HepG2 (cell line): ENCODE measurements around the gene TRAIP. TPM values are rescaled to one million over a fixed set of nuclear protein-coding genes. Genes with fewer than 3 reads are reported as not detected.

Source experiments
- CENPT ChIP-seq: sonication (generic); formaldehyde crosslinking; IDR thresholded peaks from 2 replicates; pipeline ENCODE4 v1.8.0; 2022; ENCODE audit warnings: low read depth, mild to moderate bottlenecking, moderate library complexity, missing genetic modification reagents
- HOMEZ ChIP-seq: IDR thresholded peaks from 2 replicates; pipeline ENCODE4 v1.6.1; 2016; ENCODE audit warnings: low read depth
- KAT7 ChIP-seq: IDR thresholded peaks from 2 replicates; pipeline ENCODE4 v1.6.1; 2018; ENCODE audit warnings: borderline replicate concordance, missing compliant biosample characterization
- NFKBIZ ChIP-seq: IDR thresholded peaks from 2 replicates; pipeline ENCODE4 v1.6.1; 2018; ENCODE audit warnings: missing genetic modification reagents, missing compliant biosample characterization
- NFYC ChIP-seq: IDR thresholded peaks from 2 replicates; pipeline ENCODE4 v1.6.1; 2016; ENCODE audit warnings: missing genetic modification reagents, missing compliant biosample characterization
- POLR2G ChIP-seq: fragments of 200-400 bp; formaldehyde crosslinking; IDR thresholded peaks from 2 replicates; pipeline ENCODE4 v1.6.1; 2018; ENCODE audit warnings: mild to moderate bottlenecking, low read depth, low read length, moderate library complexity
- TAF1 ChIP-seq: sonication (generic); formaldehyde crosslinking; IDR thresholded peaks from 2 replicates; pipeline ENCODE4 v1.4.0; 2020; ENCODE audit warnings: missing genetic modification reagents
- TBP ChIP-seq: sonication (generic); formaldehyde crosslinking; IDR thresholded peaks from 2 replicates; pipeline ENCODE4 v1.5.0; 2020; ENCODE audit warnings: missing genetic modification reagents
- TCF7 ChIP-seq: sonication (generic); IDR thresholded peaks from 2 replicates; pipeline ENCODE4 v1.6.1; 2016; ENCODE audit warnings: antibody characterized with exemption, low read depth
- ZIK1 ChIP-seq: sonication (generic); formaldehyde crosslinking; IDR thresholded peaks from 2 replicates; pipeline ENCODE4 v1.5.0; 2020; ENCODE audit warnings: mild to moderate bottlenecking, low read depth, missing genetic modification reagents, borderline replicate concordance
- ZNF605 ChIP-seq: sonication (generic); formaldehyde crosslinking; IDR thresholded peaks from 2 replicates; pipeline ENCODE4 v1.8.0; 2022; ENCODE audit warnings: mild to moderate bottlenecking, missing genetic modification reagents
- polyA plus RNA-seq, 8 experiments: library from polyadenylated mRNA; depleted of rRNA in 3 of 8; stranded (reverse) in 7 of 8; unstranded in 1 of 8; fragments of >200 nt; fragmentation: Illumina TruSeq in 4 of 8; extraction: Trizol in 4 of 8; gene quantifications; 2 replicates each; pipeline versions ENCODE4 v1.2.1 to v1.2.3, GENCODE V29; 2011 to 2016; ENCODE audit warnings: low read depth in 4 of 8, missing spikeins in 1 of 8, mixed read lengths in 1 of 8; ENCODE audit not compliant: insufficient read depth in 1 of 8
- total RNA-seq, 5 experiments: library from RNA; depleted of rRNA; stranded (reverse); fragments of >200 nt; fragmentation: Illumina TruSeq; extraction: Trizol; gene quantifications; 2 replicates each; pipeline ENCODE4 v1.2.3, GENCODE V29; 2016; ENCODE audit warnings: low read depth in 1 of 5
- TF ChIP-seq, protein P1 (sequence below): sonication (generic); formaldehyde crosslinking; IDR thresholded peaks from 2 replicates; pipeline ENCODE4 v1.5.1; 2020; ENCODE audit warnings: mild to moderate bottlenecking, missing genetic modification reagents, borderline replicate concordance
- TF ChIP-seq, protein P2 (sequence below): sonication (generic); formaldehyde crosslinking; IDR thresholded peaks from 2 replicates; pipeline ENCODE4 v1.9.0; 2022; ENCODE audit warnings: low read depth, missing genetic modification reagents
- TF ChIP-seq, protein P3 (sequence below): IDR thresholded peaks from 2 replicates; pipeline ENCODE4 v1.6.1; 2012; ENCODE audit warnings: inconsistent platforms
- TF ChIP-seq, protein P4 (sequence below): sonication (generic); formaldehyde crosslinking; IDR thresholded peaks from one replicate; pipeline ENCODE4 v1.5.1; 2020; ENCODE audit warnings: mild to moderate bottlenecking, missing genetic modification reagents; ENCODE audit errors: not compliant biosample characterization

TRAIP gene
- total and polyA plus RNA-seq, 2 of the 13 experiments (the other 11 are each of a cell fraction or from before 2014, with no cell fraction given), result 13.9 to 23.9 TPM

DNA sequence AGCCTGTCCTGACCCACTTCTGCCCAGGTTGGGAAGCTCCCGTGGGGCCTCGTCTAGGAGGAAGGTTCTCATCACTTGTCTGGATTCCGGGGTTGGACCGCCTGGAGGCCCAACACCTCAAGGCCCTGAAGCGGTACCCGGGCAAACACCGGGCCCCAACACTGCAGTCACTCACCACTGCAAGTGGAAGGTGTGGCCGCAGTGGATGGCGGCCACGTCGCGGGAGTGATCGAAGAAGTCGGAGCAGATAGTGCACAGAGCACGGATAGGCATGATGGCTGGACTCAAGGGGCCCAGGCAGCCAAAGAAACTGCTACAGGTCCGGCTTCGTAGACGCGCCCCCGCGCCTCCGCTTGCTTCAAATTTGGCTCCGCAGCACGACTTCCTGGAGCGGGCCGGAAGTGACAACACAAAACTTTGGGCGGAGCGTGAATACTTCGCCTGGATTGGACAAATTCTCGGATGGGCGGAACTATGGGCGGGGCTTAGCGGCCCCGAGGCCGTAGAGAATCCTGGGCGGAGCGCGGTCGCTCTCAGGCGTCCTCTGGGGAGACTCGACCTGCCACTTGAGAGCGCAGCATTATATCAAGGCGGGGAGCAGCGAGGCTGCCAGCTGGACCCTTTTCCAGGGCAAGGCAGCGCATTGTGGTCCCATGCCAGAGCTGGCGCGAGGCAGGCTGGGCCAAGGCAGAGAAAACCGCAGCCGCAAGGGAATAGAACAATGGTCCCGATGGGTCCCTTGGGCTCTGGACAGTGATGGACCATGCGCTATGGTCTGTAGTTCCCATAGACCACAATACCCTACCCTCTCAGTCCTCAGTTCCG, at the start of gene TRAIP (continued):
- peak; percentile 84; the same call in 1 of the 2 replicates for TF ChIP-seq CENPT (CRISPR knock-in tag)
- TF ChIP-seq POLR2G, result peak; percentile 88
- no peak for TF ChIP-seq TCF7
- 0 out of 2 replicates have a peak, but pooled peaks have one; percentile 17 for TF ChIP-seq HOMEZ (CRISPR knock-in tag)
- TF ChIP-seq, protein P1, sequence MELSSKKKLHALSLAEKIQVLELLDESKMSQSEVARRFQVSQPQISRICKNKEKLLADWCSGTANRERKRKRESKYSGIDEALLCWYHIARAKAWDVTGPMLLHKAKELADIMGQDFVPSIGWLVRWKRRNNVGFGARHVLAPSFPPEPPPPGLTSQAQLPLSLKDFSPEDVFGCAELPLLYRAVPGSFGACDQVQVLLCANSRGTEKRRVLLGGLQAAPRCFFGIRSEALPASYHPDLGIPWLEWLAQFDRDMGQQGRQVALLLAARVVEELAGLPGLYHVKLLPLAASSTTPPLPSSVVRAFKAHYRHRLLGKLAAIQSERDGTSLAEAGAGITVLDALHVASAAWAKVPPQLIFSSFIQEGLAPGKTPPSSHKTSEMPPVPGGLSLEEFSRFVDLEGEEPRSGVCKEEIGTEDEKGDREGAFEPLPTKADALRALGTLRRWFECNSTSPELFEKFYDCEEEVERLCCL (CRISPR knock-in tag), result 0 out of 2 replicates have a peak, but pooled peaks have one; percentile 27
- TF ChIP-seq, protein P2, sequence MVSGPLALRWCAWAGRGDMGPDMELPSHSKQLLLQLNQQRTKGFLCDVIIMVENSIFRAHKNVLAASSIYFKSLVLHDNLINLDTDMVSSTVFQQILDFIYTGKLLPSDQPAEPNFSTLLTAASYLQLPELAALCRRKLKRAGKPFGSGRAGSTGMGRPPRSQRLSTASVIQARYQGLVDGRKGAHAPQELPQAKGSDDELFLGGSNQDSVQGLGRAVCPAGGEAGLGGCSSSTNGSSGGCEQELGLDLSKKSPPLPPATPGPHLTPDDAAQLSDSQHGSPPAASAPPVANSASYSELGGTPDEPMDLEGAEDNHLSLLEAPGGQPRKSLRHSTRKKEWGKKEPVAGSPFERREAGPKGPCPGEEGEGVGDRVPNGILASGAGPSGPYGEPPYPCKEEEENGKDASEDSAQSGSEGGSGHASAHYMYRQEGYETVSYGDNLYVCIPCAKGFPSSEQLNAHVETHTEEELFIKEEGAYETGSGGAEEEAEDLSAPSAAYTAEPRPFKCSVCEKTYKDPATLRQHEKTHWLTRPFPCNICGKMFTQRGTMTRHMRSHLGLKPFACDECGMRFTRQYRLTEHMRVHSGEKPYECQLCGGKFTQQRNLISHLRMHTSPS (CRISPR knock-in tag), result 0 out of 2 replicates have a peak, but pooled peaks have one; percentile 18
- TF ChIP-seq TBP (CRISPR knock-in tag), result no peak
- peak; percentile 89 for TF ChIP-seq NFYC (CRISPR knock-in tag)
- TF ChIP-seq TAF1 (CRISPR knock-in tag), result peak; percentile 77
- peak; percentile 56; the same call in 1 of the 2 replicates for TF ChIP-seq ZNF605
- TF ChIP-seq KAT7 (CRISPR knock-in tag), result no peak; the same call in 1 of the 2 replicates
- no peak for TF ChIP-seq NFKBIZ (CRISPR knock-in tag)
- TF ChIP-seq, protein P3, sequence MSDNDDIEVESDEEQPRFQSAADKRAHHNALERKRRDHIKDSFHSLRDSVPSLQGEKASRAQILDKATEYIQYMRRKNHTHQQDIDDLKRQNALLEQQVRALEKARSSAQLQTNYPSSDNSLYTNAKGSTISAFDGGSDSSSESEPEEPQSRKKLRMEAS, result peak; percentile 84; the same call in 1 of the 2 replicates
- TF ChIP-seq, protein P4, sequence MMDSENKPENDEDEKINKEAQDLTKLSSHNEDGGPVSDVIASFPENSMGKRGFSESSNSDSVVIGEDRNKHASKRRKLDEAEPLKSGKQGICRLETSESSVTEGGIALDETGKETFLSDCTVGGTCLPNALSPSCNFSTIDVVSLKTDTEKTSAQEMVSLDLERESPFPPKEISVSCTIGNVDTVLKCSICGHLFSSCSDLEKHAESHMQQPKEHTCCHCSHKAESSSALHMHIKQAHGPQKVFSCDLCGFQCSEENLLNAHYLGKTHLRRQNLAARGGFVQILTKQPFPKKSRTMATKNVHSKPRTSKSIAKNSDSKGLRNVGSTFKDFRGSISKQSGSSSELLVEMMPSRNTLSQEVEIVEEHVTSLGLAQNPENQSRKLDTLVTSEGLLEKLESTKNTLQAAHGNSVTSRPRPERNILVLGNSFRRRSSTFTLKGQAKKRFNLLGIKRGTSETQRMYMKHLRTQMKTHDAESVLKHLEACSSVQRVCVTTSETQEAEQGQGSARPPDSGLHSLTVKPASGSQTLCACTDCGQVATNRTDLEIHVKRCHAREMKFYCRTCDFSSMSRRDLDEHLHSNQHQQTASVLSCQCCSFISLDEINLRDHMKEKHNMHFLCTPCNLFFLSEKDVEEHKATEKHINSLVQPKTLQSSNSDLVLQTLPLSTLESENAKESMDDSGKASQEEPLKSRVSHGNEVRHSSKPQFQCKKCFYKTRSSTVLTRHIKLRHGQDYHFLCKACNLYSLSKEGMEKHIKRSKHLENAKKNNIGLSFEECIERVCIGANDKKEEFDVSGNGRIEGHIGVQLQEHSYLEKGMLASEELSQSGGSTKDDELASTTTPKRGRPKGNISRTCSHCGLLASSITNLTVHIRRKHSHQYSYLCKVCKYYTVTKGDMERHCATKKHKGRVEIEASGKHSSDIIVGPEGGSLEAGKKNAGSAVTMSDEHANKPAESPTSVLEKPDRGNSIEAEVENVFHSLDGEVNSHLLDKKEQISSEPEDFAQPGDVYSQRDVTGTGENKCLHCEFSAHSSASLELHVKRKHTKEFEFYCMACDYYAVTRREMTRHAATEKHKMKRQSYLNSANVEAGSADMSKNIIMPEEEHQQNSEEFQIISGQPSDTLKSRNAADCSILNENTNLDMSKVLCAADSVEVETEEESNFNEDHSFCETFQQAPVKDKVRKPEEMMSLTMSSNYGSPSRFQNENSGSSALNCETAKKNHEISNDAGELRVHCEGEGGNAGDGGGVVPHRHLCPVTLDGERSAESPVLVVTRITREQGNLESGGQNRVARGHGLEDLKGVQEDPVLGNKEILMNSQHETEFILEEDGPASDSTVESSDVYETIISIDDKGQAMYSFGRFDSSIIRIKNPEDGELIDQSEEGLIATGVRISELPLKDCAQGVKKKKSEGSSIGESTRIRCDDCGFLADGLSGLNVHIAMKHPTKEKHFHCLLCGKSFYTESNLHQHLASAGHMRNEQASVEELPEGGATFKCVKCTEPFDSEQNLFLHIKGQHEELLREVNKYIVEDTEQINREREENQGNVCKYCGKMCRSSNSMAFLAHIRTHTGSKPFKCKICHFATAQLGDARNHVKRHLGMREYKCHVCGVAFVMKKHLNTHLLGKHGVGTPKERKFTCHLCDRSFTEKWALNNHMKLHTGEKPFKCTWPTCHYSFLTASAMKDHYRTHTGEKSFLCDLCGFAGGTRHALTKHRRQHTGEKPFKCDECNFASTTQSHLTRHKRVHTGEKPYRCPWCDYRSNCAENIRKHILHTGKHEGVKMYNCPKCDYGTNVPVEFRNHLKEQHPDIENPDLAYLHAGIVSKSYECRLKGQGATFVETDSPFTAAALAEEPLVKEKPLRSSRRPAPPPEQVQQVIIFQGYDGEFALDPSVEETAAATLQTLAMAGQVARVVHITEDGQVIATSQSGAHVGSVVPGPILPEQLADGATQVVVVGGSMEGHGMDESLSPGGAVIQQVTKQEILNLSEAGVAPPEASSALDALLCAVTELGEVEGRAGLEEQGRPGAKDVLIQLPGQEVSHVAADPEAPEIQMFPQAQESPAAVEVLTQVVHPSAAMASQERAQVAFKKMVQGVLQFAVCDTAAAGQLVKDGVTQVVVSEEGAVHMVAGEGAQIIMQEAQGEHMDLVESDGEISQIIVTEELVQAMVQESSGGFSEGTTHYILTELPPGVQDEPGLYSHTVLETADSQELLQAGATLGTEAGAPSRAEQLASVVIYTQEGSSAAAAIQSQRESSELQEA (CRISPR knock-in tag), result no peak
- peak; percentile 53; the same call in 1 of the 2 replicates for TF ChIP-seq ZIK1 (CRISPR knock-in tag)
